Fibroblast of pulmonary artery (primary cell): ENCODE results near the gene PSG5.
A peak's percentile ranks its signal among the peaks of the same experiment; 100 is the strongest.
"Not testable (repeated sequence)": the region's sequence is repeated elsewhere in the genome, so short reads cannot be mapped to it uniquely, and the experiment has no call there.

Experiments
- DNase-seq: peaks from one replicate; pipeline ENCODE4 v3.0.0-alpha.2; 2010; ENCODE audit warnings: low read depth
- H3K4me3 ChIP-seq: replicated peaks from 2 replicates; pipeline ENCODE4 v1.5.1; 2011; ENCODE audit warnings: low read depth, mild to moderate bottlenecking, control low read depth, low read length, moderate library complexity
- TF ChIP-seq, protein P1 (sequence below): IDR thresholded peaks from 2 replicates; pipeline ENCODE4 v1.5.1; 2011; ENCODE audit warnings: mild to moderate bottlenecking, control low read depth, low read length, inconsistent platforms; ENCODE audit errors: missing control alignments

The PSG5 gene

DNA sequence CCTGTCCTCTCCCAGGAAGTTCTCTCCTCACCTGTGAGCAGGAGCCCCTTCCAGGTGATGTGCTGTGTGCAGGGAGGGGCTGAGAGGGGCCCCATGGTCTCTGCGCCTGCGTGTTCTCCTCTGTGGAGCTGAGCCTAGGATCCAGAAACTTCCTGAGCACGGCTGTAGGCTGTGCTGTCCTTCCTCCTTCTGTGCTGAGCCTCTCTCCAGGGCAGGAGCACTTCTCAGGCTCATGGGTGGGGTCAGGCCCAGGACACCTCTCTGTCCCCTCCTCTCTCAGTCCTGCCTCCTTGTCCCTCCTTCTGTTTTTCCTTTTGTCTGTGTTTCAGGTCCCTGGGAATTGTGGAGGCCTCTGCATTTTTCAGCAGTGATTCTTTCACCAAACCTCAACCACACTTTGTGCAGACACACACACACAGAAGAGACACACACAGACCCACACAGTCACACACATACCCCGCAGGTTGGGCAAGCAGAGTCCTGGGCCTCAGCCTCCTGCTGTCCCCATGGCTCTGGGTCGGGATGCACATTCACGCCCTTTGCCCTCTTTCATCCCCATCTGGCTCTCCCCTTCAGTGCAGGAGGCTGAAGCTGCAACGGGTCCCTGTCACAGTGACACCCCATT lies at the start of gene PSG5:
PSG5 (minus strand) TSS at position 226 of the 625 bp plus-strand sequence; CDS start at position 95, 131 bp downstream.
- not testable (repeated sequence) for DNase-seq, H3K4me3 ChIP-seq

DNA sequence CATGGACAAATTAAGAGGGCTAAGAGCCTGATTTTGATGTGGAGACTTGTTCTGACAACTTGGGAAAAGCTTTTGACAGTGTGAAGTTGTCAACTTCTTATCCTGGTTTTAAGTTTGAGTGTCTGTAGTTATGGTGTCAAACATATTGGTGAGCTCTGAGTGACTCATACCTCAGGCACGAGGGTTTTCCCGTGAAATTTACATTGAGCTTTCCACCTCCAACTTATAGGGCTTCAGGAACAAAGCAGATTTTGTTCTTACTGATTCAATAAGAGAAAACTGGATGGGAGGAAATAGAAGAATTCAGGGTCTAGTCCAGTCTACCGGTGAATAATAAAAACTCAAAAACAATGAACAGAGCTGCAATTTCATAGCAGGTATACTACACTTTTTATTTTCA lies 49.4 kb upstream of the PSG5 start:
- H3K4me3 ChIP-seq, DNase-seq: not testable (repeated sequence)

DNA sequence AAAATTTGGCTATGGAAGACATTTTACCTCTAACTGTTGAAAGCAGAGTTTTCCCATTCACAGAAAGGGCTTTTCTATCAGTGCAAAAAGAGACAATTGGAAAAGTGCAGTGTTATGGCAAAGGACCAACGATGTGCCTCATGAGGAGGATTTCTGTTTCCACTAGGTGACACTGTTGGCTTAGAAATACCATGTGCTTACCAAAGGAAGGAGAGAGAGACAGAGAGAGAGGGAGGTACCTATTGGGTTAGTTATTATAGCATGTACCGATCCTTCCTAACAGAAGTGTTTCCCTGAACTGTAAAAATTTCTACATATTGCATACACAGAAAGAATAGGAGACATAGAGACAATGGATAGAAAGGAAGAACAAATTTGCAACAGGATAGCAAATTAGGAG lies 43.0 kb upstream of the PSG5 start:
- no peak overlapping the region for H3K4me3 ChIP-seq
- TF ChIP-seq, protein P1, sequence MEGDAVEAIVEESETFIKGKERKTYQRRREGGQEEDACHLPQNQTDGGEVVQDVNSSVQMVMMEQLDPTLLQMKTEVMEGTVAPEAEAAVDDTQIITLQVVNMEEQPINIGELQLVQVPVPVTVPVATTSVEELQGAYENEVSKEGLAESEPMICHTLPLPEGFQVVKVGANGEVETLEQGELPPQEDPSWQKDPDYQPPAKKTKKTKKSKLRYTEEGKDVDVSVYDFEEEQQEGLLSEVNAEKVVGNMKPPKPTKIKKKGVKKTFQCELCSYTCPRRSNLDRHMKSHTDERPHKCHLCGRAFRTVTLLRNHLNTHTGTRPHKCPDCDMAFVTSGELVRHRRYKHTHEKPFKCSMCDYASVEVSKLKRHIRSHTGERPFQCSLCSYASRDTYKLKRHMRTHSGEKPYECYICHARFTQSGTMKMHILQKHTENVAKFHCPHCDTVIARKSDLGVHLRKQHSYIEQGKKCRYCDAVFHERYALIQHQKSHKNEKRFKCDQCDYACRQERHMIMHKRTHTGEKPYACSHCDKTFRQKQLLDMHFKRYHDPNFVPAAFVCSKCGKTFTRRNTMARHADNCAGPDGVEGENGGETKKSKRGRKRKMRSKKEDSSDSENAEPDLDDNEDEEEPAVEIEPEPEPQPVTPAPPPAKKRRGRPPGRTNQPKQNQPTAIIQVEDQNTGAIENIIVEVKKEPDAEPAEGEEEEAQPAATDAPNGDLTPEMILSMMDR, result no peak
- peak; percentile 7 for DNase-seq

DNA sequence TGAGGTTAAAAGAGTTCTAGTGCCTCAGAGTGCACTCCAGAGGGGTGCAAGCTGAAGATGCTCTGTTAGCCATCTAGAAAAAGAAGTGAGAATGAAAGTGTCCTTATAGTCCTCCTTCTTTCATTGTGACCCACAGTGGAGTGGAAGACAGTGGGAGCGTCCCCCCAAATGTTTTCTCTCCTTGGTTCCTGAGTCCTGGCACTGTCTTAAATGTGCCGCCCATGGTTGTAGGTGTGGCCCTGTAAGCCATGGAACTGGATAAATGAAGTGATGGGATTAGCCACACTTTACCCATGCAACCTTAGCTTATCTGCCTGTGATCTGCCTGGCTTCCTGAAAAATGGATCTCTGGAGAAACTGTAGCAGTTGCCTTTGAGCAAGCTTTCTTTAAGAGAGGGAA lies 42.4 kb upstream of the PSG5 start:
- not testable (repeated sequence) for H3K4me3 ChIP-seq, DNase-seq

DNA sequence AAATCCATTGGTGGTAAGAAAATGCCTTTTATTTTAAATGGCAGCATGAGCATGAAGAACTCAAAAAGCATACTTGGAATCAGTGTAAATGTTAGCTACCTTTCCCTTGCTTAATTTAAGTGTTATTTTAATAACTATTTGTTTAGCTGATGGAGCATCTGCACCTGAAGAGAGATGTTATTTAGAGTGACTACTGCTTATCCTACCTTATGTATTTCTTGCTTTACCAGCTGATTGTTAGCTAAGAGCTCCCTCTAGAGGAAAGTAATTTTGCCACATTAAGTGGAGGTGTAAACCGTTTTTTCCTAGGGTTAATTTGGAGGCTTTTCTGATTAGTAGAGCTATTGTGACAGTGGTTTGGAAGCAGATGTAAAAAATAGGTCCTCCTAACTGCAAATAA lies 40.6 kb upstream of the PSG5 start:
- H3K4me3 ChIP-seq, DNase-seq: not testable (repeated sequence)

DNA sequence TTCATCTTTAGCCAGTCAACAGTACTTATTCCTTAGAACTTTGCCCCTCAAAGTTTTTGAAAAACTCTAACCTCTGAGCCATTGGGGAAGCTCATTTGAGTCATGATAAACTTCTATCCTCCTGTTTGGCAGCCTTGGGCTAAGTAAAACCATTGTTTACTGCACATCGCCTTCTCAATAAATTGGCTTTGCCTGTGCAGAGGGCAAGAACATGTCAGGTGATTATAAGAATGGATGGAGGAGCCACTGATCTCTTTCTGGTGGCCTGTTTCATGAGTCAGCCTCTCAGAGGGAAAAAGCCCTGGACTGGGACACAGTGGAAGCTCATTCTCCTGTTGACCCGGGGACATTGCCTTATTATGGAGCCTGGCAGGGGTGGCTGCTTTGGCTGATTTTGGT lies 38.5 kb upstream of the PSG5 start:
- TF ChIP-seq, protein P1, result no peak

DNA sequence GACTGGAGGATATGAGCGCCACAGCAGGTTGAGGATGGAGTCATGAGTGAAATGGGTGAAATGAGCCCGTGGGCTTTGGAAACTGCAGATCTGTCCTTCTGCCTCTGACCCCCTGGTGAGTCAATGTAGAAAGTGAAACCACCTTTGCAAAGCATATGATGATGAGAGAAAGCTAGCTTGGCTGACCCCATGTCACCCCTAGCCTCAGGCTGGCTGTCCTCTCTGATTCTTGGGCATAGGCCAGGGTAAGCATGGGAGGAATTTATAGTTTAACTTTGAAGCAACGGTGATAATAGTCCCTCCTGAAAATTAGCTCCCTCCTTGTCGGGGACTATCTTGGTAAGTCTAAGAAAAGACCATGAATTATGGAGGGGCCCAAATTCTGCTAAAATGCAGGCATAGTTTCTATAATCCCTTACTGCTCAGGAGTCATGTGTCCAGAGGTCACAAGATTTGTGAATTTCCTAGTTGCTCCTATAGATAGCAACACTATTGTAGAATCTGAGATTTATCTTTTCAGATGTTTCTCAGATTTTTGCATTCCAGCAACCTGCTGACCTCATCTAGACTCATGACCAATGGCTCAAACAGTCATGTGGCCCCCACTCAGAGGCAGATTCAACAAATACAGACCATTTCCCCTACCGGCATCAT lies 38.0 kb upstream of the PSG5 start:
- H3K4me3 ChIP-seq, DNase-seq: not testable (repeated sequence)

More for the DNA sequence above, 38.5 kb upstream of the PSG5 start:
- H3K4me3 ChIP-seq, result no peak overlapping the region
- no peak for DNase-seq

DNA sequence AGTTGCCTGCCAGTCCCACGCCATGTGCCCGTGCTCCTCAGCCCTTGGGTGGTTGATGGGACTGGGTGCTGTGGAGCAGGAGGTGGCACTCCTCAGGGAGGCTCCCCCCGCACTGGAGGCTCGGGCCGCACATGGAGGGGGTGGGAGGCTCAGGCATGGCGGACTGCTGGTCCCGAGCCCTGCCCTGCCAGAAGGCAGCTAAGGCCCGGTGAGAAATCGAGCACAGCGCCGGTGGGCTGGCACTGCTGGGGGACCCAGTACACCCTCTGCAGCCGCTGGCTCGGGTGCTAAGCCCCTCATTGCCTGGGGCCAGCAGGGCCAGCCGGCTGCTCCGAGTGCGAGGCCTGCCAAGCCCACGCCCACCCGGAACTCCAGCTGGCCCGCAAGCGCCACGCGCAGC lies 35.6 kb upstream of the PSG5 start:
- DNase-seq, H3K4me3 ChIP-seq: not testable (repeated sequence)

DNA sequence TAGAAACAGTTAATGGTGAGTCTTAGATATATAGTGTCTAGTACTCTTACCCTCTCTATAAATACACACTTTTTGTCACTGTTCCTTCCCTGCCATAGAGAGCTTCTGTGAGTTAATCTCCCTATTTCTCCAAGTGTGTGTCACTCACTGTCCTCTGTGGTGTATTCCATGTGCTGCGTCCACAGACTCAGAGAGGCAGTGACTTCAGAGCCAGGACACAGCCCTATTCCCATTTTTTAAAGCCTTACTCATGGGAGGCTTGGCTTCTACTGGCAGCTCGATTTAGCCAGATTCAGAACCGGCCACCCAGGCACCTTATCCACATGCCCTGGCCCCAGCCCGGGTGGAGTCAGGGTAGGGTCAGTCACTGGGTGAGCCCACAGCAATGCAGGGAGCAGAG lies 32.8 kb upstream of the PSG5 start:
- H3K4me3 ChIP-seq, DNase-seq: not testable (repeated sequence)

DNA sequence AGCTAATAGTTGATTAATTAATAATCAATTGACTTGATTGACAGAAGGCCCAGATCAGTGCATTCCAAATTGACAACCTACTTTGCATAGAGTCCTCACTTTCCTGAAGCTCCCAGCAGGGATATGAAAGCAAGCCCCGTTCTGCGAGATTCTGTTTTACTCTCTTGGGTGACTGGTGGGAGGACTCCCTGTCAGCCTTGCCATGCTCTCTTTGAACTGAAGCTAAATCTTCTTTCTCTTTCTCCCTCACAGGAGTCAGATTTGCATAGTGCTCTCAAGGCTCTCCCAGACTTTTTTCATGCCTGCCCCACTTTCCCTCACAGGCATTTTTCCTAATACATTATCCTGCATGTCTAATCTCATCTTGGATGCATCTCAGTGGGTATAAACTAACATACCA lies 29.5 kb upstream of the PSG5 start:
- not testable (repeated sequence) for H3K4me3 ChIP-seq, DNase-seq

DNA sequence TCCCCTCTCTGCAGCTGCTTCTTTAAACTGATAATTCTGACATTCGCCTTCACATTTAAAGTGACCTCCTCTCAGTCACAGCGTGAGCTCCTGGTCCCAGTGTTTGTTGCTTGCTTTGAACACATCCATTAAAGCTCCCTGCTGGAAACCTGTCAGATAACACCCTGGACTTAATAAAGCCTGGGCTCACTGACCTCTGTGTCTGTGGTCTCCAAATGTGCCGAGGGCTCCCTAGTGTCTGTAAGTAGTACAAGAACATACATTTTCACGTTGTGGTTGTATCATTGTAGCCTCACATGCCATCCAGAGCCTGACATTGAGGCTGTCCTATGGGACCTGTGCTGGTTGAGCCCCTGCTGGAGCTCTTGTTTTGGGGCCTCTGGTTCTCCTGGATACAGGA lies 21.7 kb upstream of the PSG5 start:
- DNase-seq, result no peak
- no peak overlapping the region for H3K4me3 ChIP-seq
- TF ChIP-seq, protein P1, result no peak

DNA sequence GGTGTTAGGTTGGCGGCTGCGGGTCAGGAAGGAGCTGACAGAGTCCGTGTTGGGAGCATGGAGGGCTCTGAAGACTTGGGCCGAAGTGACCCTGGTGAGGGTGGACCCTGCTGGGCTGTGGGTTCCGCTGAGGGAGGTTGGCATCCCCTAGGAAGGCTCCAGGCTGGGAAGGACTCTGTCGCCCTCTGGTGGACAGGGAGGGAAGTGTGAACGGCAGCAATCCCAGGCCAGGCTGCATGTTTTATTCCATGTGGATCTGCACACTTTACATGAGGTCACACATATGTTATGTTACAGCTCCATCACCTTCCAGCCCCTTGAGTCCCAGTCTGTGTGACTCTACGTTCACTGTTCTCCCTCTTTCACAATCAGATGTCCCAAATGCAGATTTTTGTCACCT lies 20.8 kb upstream of the PSG5 start:
- not testable (repeated sequence) for DNase-seq, H3K4me3 ChIP-seq

DNA sequence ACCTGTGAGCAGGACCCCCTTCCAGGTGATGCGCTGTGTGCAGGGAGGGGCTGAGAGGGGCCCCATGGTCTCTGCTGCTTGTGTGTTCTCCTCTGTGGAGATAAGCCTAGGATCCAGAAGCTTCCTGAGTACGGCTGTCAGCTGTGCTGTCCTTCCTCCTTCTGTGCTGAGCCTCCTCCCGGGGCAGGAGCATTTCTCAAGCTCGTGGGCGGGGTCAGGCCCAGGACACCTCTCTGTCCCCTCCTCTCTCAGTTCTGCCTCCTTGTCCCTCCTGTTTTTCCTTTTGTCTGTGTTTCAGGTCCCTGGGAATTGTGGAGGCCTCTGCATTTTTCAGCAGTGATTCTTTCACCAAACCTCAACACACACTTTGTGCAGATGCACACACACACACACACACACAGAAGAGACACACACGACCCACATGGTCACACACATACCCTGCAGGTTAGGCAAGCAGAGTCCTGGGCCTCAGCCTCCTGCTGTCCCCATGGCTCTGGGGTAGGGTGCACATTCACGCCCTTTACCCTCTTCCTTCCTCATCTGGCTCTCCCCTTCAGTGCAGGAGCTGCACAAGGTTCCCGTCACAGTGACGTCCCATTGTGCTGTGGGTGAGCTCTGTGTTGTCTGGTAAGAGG lies 19.3 kb upstream of the PSG5 start, which contains the start of gene PSG4:
PSG4 (minus strand) TSS at position 168 of the 635 bp plus-strand sequence; CDS start at position 66, 102 bp downstream.
- DNase-seq, H3K4me3 ChIP-seq: not testable (repeated sequence)

DNA sequence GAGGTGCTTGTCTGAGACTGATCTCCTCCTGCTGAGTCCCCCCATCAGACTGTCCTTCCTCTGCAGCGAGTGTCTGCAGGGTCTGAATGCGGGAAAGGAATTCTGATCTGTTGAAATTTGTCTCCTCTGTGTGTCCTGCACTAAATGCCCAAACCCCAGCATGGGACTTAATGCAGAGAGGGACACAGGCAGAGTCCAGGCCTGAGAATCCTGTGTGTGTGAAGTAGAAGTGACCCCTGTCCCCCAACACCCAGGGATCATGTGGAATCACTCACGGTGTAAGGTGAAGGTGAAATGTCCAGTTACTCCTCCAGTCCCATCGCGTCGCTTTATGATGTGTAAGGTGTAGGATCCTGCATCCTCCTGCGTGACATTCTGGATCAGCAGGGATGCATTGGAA lies 17.3 kb upstream of the PSG5 start:
- not testable (repeated sequence) for DNase-seq, H3K4me3 ChIP-seq

DNA sequence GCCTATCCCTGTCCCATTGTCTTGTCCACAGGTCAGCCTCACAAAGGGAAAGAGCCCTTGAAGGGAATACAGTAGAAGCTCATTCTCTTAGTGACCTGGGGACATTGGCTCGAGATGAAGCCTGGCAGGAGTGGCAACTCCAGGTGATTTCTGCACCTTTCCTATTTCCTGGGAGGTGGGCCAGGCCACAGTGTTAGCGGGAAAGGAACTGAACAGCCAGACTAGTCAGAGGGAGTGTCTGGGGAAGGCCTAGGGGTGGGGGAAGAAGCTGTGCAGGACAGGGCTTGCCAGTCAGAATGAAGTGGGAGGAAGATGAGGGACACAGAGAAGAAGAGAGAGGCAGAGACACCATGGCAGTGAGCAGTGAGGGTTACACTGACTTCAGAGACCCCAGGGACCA lies 15.6 kb upstream of the PSG5 start:
- DNase-seq, H3K4me3 ChIP-seq: not testable (repeated sequence)
